NCI-H2196 treated with DMSO at 0.1 percent for 48 hours (cell line): ENCODE data around the gene SUCO.
"Not testable (repeated sequence)": the region's sequence is repeated elsewhere in the genome, so short reads cannot be mapped to it uniquely, and the experiment has no call there.

Source experiments
- DNase-seq: peaks from one replicate; lab custom pipeline; 2025; ENCODE audit not compliant: unreplicated experiment; lab: John Stamatoyannopoulos, UW

Gene SUCO

DNA sequence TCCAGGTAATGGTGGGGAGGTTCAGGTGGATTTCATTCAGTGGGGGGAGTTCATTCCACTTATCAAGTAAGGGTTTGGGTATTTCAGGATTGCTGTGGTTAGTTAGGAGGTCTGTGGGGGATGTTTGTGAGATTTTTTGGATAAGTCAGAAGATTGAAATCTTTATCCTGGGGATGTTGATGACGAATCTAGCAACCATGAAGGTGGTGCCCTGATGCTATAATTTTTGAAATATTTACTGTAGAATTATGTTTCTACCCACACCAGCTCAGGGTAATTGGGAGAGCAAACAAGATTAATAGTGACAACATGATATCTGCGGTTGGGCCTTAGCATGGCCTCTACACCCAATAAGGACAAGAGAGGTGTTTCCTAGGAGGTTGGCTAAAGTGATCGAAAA lies 28.3 kb downstream of the SUCO start:
- no peak for DNase-seq

DNA sequence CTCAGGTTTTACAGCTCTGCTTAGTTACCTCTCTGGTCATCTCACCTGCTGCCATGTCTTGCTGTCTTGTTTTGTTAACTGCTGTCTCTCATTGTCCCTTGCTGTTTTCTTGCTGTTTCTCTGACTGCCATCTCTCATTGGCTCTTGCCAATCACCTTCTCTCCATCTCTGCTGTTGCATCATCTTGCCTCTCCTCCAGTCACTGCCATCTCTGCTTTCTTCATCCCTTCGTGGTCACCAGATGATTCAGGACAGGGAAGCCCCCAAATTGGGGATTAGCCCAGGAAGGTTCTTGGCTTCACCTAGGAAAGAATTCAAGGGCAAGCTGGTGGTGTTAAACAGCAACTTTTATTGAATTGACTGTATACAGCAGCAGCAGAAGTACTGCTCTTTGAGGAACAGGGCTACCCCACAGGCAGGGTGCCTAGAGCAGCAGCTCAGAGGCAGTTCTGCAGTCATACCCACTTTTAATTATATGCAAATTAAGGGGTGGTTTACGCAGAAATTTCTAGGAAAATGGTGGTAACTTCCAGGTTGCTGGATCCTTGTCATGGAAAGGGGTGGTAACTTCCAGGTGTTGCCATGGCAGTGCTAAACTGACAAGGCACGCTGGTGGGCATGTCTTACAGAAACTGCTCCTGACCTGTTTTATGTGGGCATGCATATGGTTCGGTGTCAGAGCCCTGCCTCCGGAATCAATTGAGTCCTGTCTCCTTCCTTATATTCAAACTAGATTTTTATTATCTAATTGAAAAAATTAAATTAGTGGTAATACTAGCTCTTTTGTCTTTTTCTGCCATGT lies 33.4 kb downstream of the SUCO start:
- no peak for DNase-seq

DNA sequence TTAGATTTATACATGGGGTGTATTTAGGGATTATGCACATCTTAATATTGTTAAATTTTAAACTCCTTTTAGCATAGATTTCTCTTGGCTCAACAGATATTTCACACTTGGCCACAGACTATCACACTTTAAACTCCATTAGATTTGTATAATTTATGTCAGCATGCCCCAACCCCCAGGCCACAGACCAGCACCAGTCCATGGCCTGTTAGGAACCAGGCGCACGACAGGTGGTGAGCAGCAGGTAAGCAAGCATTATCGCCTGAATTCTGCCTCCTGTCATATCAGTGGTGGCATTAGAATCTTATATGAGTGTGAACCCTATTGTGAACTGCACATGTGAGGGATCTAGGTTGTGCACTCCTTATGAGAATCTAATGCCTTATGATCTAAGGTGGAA lies 34.8 kb downstream of the SUCO start:
- no peak for DNase-seq

DNA sequence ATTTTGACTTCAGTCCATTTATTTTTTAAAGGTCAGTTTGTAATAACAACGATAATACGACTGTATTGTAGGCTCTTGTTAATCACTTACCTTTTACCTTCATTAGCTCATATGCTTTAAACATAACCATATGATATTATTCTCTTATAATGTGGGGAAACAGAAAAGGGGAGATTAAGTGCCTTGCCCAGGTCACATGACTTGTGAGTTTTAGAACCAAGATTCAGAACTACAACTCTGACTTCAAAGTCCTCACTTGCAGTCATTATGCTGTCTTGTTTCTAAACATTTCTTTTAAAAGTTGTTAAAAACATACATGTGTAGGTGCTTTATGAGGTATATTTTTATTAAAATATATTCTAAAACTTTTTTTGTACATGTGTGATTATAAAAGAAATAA lies 41.1 kb downstream of the SUCO start:
- no peak for DNase-seq

DNA sequence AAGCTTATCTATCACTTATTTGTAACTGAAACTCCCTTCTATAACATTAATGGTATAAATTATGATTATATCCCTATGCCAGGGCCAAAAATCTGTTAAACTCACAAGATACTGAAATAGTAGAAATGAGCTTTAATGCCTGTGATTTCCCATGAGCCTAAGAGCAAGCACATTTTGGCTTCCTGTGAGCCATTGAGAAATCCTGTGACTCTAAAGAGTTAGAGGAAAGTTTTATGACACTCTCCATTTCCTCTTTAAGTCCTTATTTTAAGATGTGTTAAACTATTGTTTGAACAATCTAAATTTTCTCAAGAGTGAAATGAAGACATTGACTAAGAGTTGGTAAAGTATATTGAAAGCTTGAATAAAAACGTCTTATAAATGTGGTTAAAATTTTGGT lies 45.6 kb downstream of the SUCO start:
- DNase-seq, result no peak

DNA sequence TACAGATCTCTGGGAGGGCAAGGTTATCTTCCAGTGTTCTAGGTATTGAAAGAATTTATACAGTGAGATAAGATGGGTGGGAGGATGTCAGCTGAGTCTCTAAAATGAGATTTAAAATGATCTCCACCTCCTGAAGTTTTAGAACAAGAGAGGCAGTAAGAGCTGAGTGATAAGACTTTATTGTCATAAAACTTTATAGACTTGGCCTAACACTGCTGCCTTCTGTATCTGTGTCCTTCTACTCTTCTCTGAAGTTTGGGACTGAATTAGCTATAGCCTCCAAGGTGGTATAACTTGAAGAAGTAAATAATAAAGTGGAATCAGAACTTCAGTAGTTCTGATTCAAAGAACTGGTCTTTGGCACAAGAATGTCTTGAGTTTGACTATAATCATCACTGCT lies 48.3 kb downstream of the SUCO start:
- no peak for DNase-seq

DNA sequence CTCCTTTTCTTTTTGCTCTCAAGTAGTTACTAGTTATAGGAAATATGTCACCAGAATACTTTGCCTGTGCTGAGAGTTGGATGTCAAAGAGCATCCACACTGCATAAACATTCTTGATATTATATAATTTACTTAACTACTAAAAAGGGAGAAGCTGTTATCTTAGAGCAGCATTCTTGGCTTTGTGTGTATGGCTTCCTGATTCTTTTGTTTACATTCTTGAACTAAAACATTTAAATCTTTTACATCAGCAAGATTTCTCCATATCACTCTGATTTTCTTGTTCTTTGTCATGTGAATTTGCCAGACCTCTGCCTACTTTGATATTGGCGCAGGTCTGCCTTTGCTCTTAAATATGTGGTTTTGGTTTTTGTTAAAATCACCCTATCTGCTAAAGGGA lies 48.8 kb downstream of the SUCO start:
- DNase-seq, result no peak

DNA sequence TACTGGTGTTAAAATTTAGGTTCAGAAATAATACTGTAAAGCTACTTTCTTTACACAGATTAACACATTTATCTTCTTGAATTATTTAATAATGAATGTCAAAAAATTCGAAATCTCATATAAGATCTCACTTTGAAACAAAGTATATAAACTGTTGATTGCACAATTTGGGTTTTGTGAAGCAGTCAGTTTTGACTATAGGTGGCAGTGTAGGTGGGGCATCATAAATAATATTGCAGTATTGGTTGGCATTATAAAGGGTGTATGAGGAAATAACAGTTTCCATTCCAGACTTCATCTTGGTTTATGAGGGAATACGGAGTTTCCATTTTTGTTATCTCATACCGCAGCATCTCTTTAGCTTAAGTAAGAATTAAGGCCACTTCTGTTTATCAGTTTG lies 49.9 kb downstream of the SUCO start:
- DNase-seq, result no peak

DNA sequence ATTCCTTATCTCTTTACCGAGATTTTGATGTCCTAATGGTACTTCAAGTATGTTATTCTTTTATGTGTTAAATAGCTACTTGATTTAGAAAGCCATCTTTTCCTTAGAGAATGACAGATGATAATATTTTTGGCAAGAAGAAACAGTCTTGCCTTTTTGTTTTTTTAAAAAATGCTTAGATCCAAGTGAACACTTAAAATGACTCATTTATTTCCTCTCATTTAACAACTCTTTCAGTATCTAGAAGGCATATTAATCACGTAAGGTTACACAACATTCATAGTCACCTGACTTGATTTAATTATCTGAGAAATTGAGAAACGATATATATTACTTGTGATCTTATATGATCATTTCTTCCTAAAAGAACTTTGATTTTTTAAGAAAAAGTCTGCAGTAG lies 52.4 kb downstream of the SUCO start:
- DNase-seq, result no peak

DNA sequence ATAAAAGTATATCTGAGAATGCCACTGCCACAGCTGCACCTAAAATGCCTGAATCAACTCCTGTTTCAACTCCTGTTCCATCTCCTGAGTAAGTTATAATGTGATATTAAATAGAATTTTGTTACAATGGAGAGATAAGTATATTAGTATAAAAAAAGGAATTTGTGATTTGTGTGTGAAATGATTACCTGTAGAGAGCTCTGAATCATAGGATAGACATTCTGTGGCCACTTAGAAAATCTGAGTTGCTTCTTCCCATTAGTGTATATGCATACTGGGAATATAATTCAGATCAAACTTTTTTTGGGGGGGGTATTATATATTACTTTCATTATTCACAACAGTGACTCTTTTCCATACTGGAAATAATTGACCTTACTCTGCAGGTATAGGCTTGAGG lies 52.9 kb downstream of the SUCO start:
- DNase-seq, result no peak

DNA sequence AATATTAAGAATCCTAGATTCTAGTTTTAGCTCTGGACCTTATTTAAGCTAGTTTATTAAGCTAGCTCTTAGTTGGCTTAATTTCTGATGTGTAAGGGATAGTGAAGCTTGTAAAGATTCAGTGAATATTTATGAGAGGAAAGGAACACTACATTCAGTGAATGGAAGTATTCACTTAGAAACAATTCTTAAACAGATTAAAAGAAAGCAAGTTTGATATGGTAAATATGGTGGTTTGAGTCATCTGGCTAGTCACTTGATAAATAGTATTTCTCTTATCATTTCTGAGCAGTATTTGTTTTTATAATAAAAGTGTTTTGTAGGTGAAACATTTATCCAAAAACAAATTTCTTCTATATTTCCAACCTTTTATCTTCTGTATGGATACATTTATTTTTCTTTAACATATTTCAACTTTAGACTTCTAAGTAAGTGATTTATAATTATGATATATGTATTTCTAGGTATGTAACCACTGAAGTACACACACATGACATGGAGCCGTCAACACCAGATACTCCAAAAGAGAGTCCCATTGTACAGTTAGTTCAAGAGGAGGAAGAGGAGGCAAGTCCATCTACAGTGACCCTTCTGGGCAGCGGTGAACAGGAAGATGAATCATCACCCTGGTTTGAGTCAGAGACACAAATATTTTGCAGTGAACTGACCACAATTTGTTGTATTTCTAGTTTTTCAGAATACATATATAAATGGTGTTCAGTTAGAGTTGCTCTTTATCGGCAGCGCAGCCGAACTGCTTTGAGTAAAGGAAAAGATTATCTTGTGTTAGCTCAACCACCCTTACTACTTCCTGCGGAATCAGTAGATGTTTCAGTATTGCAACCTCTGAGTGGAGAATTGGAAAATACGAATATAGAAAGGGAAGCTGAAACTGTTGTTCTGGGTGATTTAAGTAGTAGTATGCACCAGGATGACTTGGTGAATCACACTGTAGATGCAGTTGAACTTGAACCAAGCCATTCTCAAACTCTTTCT lies 55.6 kb downstream of the SUCO start:
- no peak for DNase-seq

DNA sequence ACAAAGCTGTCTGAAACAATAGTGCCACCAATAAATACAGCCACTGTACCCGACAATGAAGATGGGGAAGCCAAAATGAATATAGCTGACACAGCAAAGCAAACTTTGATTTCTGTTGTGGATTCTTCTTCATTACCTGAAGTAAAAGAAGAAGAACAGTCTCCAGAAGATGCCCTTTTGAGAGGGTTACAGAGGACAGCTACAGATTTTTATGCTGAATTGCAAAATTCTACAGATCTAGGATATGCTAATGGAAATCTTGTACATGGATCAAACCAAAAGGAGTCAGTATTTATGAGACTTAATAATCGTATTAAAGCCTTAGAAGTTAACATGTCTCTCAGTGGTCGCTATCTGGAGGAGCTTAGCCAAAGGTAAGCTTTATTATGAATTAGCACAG lies 56.6 kb downstream of the SUCO start:
- no peak for DNase-seq

DNA sequence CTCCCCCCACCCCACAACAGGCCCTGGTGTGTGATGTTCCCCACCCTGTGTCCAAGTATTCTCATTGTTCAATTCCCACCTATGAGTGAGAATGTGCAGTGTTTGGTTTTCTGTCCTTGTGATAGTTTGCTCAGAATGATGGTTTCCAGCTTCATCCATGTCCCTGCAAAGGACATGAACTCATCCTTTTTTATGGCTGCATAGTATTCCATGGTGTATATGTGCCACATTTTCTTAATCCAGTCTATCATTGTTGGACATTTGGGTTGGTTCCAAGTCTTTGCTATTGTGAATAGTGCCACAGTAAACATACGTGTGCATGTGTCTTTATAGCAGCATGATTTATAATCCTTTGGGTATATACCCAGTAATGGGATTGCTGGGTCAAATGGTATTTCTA lies 58.5 kb downstream of the SUCO start:
- not testable (repeated sequence) for DNase-seq

DNA sequence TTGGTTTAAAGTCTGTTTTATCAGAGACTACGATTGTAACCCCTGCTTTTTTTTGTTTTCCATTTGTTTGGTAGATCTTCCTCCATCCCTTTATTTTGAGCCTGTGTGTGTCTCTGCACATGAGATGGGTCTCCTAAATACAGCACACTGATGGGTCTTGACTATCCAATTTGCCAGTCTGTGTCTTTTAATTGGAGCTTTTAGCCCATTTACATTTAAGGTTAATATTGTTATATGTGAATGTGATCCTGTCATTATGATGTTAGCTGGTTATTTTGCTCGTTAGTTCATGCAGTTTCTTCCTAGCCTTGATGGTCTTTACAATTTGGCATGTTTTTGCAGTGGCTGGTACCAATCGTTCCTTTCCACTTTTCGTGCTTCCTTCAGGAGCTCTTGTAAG lies 62.1 kb downstream of the SUCO start:
- not testable (repeated sequence) for DNase-seq

DNA sequence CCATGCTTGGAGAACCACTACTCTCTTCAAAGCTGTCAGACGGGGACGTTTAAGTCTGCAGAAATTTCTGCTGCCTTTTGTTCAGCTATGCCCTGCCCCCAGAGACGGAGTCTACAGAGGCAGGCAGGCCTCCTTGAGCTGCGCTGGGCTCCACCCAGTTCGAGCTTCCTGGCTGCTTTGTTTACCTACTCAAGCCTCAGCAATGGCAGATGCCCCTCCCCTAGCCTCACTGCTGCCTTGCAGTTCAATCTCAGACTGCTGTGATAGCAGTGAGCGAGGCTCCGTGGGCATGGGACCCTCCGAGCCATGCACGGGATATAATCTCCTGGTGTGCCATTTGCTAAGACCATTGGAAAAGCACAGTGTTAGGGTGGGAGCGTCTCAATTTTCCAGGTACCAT lies 63.8 kb downstream of the SUCO start:
- DNase-seq, result not testable (repeated sequence)

DNA sequence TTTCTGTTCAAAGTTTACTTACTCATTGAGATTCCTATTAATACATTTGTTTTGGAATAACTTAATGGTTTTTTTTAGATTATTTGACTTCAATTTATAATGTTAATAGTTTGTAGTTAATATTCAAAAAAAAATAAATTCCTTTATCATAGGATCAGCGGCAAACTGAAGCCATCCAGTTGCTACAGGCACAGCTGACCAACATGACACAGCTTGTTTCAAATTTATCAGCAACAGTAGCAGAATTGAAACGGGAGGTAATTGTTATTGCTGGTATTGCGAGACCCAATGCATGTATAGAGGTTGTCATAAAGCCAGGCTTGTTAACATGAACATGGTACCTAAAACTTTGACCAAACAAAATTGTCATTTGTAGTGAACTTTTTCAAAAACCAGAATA lies 67.0 kb downstream of the SUCO start:
- DNase-seq, result no peak

DNA sequence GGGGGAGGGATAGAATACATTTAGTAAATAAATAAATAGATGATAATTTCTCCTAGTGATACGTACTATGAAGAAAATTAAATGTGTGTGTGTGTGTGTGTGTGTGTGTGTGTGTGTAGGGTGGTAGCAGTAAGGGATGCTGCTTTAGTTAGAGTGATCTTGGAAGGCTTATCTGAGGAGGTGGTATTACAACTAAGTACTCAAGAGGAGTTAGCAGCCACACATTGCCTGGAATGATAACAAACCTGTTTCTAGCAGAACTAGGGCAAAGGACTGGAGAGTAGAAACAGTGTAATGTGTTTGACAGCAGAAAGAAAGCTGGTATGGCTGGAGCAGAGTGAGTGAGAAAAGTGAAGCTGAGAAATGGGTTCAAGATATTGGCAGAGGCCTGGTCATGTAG lies 67.7 kb downstream of the SUCO start:
- no peak for DNase-seq

DNA sequence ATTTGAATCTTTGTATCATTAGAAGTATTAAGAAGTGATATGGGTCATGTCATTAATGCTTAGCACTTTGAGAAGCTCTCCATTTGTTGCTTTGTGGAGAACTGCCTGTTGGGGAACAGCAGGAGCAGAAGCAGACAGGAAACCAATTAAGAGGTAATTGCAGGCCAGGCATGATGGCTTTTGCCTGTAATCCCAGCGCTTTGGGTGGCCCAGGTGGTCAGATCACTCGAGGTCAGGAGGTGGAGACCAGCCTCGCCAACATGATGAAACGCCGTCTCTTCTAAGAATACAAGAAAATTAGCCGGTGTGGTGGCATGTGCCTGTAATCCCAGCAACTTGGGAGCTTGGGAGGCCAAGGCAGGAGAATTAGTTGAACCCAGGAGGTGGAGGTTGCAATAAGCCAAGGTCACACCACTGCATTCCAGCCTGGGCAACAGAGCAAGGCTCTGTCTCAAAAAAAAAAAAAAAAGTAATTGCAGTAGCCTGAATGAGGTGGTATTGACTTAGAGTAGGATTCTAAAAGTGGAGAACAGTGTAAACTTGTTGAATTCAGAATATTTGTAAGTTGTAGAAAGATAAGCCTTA lies 68.2 kb downstream of the SUCO start:
- DNase-seq, result no peak

DNA sequence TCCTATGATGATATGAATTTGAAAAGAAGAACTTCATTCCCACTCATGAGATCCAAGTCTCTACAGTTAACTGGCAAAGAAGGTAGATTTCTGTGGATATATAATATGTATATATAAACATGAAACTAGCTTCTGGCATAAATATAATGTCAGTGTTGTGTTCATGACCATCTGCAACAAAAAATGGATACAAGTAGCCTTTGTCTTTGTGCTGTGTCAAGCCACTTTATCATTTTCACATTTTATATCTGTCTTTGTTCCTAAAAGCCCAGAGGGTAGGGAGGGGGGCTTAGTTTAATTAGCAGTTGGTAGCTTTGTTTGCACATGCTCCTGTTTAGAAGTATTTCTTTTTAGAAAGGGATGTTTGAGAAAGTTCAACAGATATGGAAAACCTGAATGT lies 69.8 kb downstream of the SUCO start:
- no peak for DNase-seq

DNA sequence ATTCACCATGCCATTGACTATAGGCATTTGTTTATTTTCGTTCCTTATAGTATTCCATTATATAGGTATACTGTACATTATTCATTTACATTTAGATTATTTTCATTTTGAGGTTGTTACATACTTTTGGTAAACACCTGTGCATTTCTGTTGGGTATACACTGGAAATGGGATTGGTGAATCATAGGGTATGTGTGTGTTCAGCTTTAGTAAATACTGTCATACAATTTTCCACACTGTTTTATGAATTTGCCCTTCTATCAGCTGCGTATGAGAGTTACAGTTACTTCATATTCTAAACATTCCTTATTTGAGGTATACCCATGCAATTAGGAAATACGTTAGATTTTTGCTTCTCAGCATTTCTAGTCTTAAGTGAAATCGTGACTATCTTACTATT lies 70.9 kb downstream of the SUCO start:
- no peak for DNase-seq

DNA sequence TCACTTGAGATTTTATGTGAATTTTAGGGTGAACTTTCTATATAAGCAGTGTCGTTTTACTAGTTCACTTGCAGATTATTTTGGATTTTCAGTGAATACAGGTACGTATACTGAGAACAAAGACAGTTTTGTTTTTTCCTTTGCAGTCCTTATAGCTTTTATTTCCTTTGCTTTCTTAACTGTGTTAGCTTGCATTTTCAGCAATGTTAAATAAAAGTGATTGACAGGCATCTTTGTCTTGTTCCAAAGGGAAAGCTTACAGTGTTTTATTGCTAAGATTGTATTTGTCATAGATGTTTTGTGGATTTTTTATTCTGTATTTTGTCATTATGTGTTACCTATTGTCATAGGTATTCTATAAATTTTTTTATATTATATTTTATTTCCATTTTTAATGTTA lies 72.7 kb downstream of the SUCO start:
- DNase-seq, result no peak

DNA sequence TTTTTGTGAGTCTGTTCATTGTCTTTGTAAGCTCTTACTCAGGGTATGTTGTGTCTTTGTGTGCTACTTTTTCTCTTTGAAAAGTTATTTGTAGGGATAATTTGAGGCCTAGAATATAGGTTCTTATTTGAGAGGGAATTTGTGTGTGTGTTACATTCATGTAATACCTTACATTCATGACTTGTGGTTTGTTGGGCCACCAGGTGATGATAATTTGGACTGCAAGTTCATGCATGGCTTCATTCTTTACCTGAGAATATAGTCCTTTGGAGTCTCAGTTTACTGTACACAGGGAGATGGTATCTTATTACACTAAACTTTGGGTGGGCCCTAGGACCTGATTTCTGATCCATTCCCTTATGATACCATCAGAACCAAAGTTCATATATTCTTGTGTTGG lies 74.2 kb downstream of the SUCO start:
- DNase-seq, result no peak
